ENCODE data around the gene SSBP3. TPM values are rescaled to one million over a fixed set of nuclear protein-coding genes. Genes with fewer than 3 reads are reported as not detected.
A peak's percentile ranks its signal among the peaks of the same experiment; 100 is the strongest.

Gene SSBP3
- total RNA-seq, 1 donor from 2014 or later, result 29.8 TPM

- DNase-seq (ENCODE audit: extremely low read depth, low read depth, low spot score), result no peak
Measured at GRCh38 chr1:54273092-54273794, 133.0 kb downstream of the SSBP3 start.

- DNase-seq (ENCODE audit: extremely low read depth, low read depth, low spot score), result no peak
Measured at GRCh38 chr1:54272772-54273091, 133.5 kb downstream of the SSBP3 start.

GRCh38 chr1:54272134-54272533, 134.1 kb downstream of the SSBP3 start:
- no peak for DNase-seq (ENCODE audit: extremely low read depth, low read depth, low spot score)

- DNase-seq (ENCODE audit: extremely low read depth, low read depth, low spot score), result no peak
Measured at GRCh38 chr1:54271341-54271740, 134.9 kb downstream of the SSBP3 start.

GRCh38 chr1:54270543-54270942, 135.7 kb downstream of the SSBP3 start:
- no peak for DNase-seq (ENCODE audit: extremely low read depth, low read depth, low spot score)

GRCh38 chr1:54268762-54269297, 137.4 kb downstream of the SSBP3 start:
- DNase-seq (ENCODE audit: extremely low read depth, low read depth, low spot score), result no peak

- no peak for DNase-seq (ENCODE audit: extremely low read depth, low read depth, low spot score)
Measured at GRCh38 chr1:54267815-54268761, 138.1 kb downstream of the SSBP3 start.

- no peak for DNase-seq (ENCODE audit: extremely low read depth, low read depth, low spot score)
Measured at GRCh38 chr1:54266908-54267307, 139.3 kb downstream of the SSBP3 start.

- DNase-seq (ENCODE audit: extremely low read depth, low read depth, low spot score), result no peak
Measured at GRCh38 chr1:54266195-54266594, 140.0 kb downstream of the SSBP3 start.

- no peak for DNase-seq (ENCODE audit: extremely low read depth, low read depth, low spot score)
Measured at GRCh38 chr1:54265659-54266058, 140.5 kb downstream of the SSBP3 start.

GRCh38 chr1:54265126-54265525, 141.1 kb downstream of the SSBP3 start:
- no peak for DNase-seq (ENCODE audit: extremely low read depth, low read depth, low spot score)

- DNase-seq (ENCODE audit: extremely low read depth, low read depth, low spot score), result no peak
Measured at GRCh38 chr1:54263601-54264226, 142.5 kb downstream of the SSBP3 start.

- DNase-seq (ENCODE audit: extremely low read depth, low read depth, low spot score), result no peak
Measured at GRCh38 chr1:54262244-54262643, 143.9 kb downstream of the SSBP3 start.

- DNase-seq (ENCODE audit: extremely low read depth, low read depth, low spot score), result no peak
Measured at GRCh38 chr1:54260810-54261209, 145.4 kb downstream of the SSBP3 start.

- DNase-seq (ENCODE audit: extremely low read depth, low read depth, low spot score), result no peak
Measured at GRCh38 chr1:54259546-54260140, 146.6 kb downstream of the SSBP3 start.

- DNase-seq (ENCODE audit: extremely low read depth, low read depth, low spot score), result no peak
Measured at GRCh38 chr1:54257876-54258275, 148.3 kb downstream of the SSBP3 start.

- no peak for DNase-seq (ENCODE audit: extremely low read depth, low read depth, low spot score)
Measured at GRCh38 chr1:54257346-54257620, 148.9 kb downstream of the SSBP3 start.

- DNase-seq (ENCODE audit: extremely low read depth, low read depth, low spot score), result no peak
Measured at GRCh38 chr1:54256522-54257345, 149.5 kb downstream of the SSBP3 start.

GRCh38 chr1:54255026-54255702, 151.0 kb downstream of the SSBP3 start:
- DNase-seq (ENCODE audit: extremely low read depth, low read depth, low spot score), result no peak

- DNase-seq (ENCODE audit: extremely low read depth, low read depth, low spot score), result peak; percentile 47
Measured at GRCh38 chr1:54254055-54254454, 152.1 kb downstream of the SSBP3 start.
